H1 (cell line): ENCODE results near the gene KCNC3. TPM values are rescaled to one million over a fixed set of nuclear protein-coding genes. Genes with fewer than 3 reads are reported as not detected.

Experiments
- CTCF ChIA-PET: fragments of 300-600 bp; sonication (Branson Sonifier 250); formaldehyde crosslinking; loops from one replicate; lab custom pipeline; 2021; ENCODE audit not compliant: partially characterized antibody; lab: Charles Lee
- POLR2A ChIA-PET: fragments of 300-600 bp; sonication (Branson Sonifier 250); formaldehyde crosslinking; loops from one replicate; lab custom pipeline; 2021; ENCODE audit warnings: inconsistent platforms; ENCODE audit not compliant: partially characterized antibody; lab: Charles Lee
- DNase-seq, 2 experiments: peaks; one replicate each; pipeline versions ENCODE4 v3.0.0 to v3.0.0-alpha.2; 2010 to 2022; ENCODE audit warnings: low spot score in 2 of 2, low read depth in 1 of 2, mixed read lengths in 1 of 2
- FAIRE-seq: peaks from 2 replicates; lab custom pipeline; 2011; peaks lifted over from hg19 to GRCh38; lab: Jason Lieb, UNC
- H2AFZ ChIP-seq: 2 replicates; pipeline ENCODE4 v1.8.1; 2012; ENCODE audit warnings: low read length, inconsistent platforms
- H2AK5ac ChIP-seq: 2 replicates; pipeline ENCODE4 v1.6.1; 2013; ENCODE audit warnings: low read depth, low read length
- H2BK120ac ChIP-seq: replicated peaks from 2 replicates; pipeline ENCODE3; 2013; ENCODE audit warnings: low read depth, low read length, inconsistent platforms
- H2BK12ac ChIP-seq: 2 replicates; pipeline ENCODE4 v1.6.1; 2013; ENCODE audit warnings: low read depth, low read length
- H2BK15ac ChIP-seq: 2 replicates; pipeline ENCODE4 v1.6.1; 2013; ENCODE audit warnings: low read length
- H2BK20ac ChIP-seq: 2 replicates; pipeline ENCODE4 v1.6.1; 2013; ENCODE audit warnings: low read length
- H2BK5ac ChIP-seq: 2 replicates; pipeline ENCODE4 v1.6.1; 2013; ENCODE audit warnings: low read depth, low read length
- H3K14ac ChIP-seq: 2 replicates; pipeline ENCODE4 v1.6.1; 2013; ENCODE audit warnings: inconsistent platforms; ENCODE audit not compliant: insufficient read length
- H3K18ac ChIP-seq: 2 replicates; pipeline ENCODE4 v1.6.1; 2013; ENCODE audit warnings: low read length; ENCODE audit errors: extremely low read depth
- H3K23ac ChIP-seq: 2 replicates; pipeline ENCODE4 v1.6.1; 2013; ENCODE audit warnings: inconsistent platforms; ENCODE audit not compliant: insufficient read length
- H3K23me2 ChIP-seq: 2 replicates; pipeline ENCODE4 v1.6.1; 2013; ENCODE audit warnings: low read depth, low read length
- H3K27ac ChIP-seq: 2 replicates; pipeline ENCODE4 v1.6.1; 2011; ENCODE audit warnings: low read depth, low read length, inconsistent platforms
- H3K27me3 ChIP-seq, 4 experiments: replicated peaks in 1 of 4; 1 replicate in 1 of 4; 2 replicates in 3 of 4; pipeline versions ENCODE4 v1.6.1 to v1.8.1; 2011 to 2013; ENCODE audit warnings: low read length in 3 of 4, mild to moderate bottlenecking in 3 of 4, inconsistent platforms in 2 of 4, mixed read lengths in 2 of 4, moderate library complexity in 1 of 4; ENCODE audit not compliant: control insufficient read depth in 3 of 4, insufficient read depth in 3 of 4; ENCODE audit errors: extremely low read depth in 1 of 4
- H3K36me3 ChIP-seq, 4 experiments: 2 replicates each; pipeline versions ENCODE4 v1.6.1 to v1.8.1; 2011 to 2013; ENCODE audit warnings: mild to moderate bottlenecking in 4 of 4, low read length in 3 of 4, moderate library complexity in 2 of 4, control low read depth in 1 of 4, inconsistent platforms in 1 of 4; ENCODE audit not compliant: insufficient read depth in 4 of 4, control insufficient read depth in 2 of 4
- H3K4ac ChIP-seq: replicated peaks from 2 replicates; pipeline ENCODE3; 2013; ENCODE audit warnings: low read length, low read depth, mixed read lengths, inconsistent platforms; ENCODE audit not compliant: insufficient read length
- H3K4me1 ChIP-seq, 4 experiments: replicated peaks in 1 of 4; 1 replicate in 1 of 4; 2 replicates in 3 of 4; pipeline versions ENCODE4 v1.6.1 to v1.8.1; 2011 to 2013; ENCODE audit warnings: low read length in 3 of 4, inconsistent platforms in 2 of 4, mixed read lengths in 1 of 4; ENCODE audit not compliant: insufficient read depth in 4 of 4, control insufficient read depth in 3 of 4
- H3K4me2 ChIP-seq, 2 experiments: 2 replicates each; pipeline versions ENCODE4 v1.6.1 to v1.8.1; 2011 to 2013; ENCODE audit warnings: low read depth in 2 of 2, low read length in 2 of 2, control low read depth in 1 of 2, inconsistent platforms in 1 of 2, mild to moderate bottlenecking in 1 of 2; ENCODE audit not compliant: insufficient read depth in 1 of 2
- H3K4me3 ChIP-seq, 4 experiments: fragments of 200-600, 300-600 bp in 1 of 4; sonication (generic), shearing (Covaris generic), sonication (Bioruptor Twin) in 1 of 4; 2 replicates each; pipeline versions ENCODE4 v1.5.1 to v1.8.1; 2011 to 2016; ENCODE audit warnings: low read length in 4 of 4, low read depth in 3 of 4, control low read depth in 2 of 4, inconsistent platforms in 2 of 4, mild to moderate bottlenecking in 2 of 4, mixed read lengths in 1 of 4, moderate library complexity in 1 of 4; ENCODE audit not compliant: insufficient read depth in 2 of 4; ENCODE audit errors: extremely low read depth in 1 of 4
- H3K56ac ChIP-seq: replicated peaks from 2 replicates; pipeline ENCODE3; 2013; ENCODE audit warnings: low read depth, mild to moderate bottlenecking, mixed read lengths, low read length, inconsistent platforms; ENCODE audit not compliant: insufficient read length
- H3K79me1 ChIP-seq: 2 replicates; pipeline ENCODE4 v1.6.1; 2013; ENCODE audit warnings: low read depth, low read length, control low read depth
- H3K79me2 ChIP-seq, 2 experiments: 2 replicates each; pipeline versions ENCODE4 v1.6.1 to v1.8.1; 2012 to 2013; ENCODE audit warnings: low read length in 2 of 2, mild to moderate bottlenecking in 2 of 2, inconsistent platforms in 1 of 2; ENCODE audit not compliant: insufficient read depth in 2 of 2, control insufficient read depth in 1 of 2
- H3K9ac ChIP-seq, 4 experiments: replicated peaks in 1 of 4; 1 replicate in 1 of 4; 2 replicates in 3 of 4; pipeline versions ENCODE4 v1.6.1 to v1.8.1; 2011 to 2013; ENCODE audit warnings: low read depth in 3 of 4, low read length in 3 of 4, control low read depth in 2 of 4, mild to moderate bottlenecking in 2 of 4, moderate library complexity in 2 of 4, inconsistent platforms in 1 of 4; ENCODE audit errors: extremely low read depth in 1 of 4
- H3K9me3 ChIP-seq, 2 experiments: 2 replicates each; pipeline versions ENCODE4 v1.6.1 to v1.8.1; 2012 to 2013; ENCODE audit warnings: mild to moderate bottlenecking in 2 of 2, moderate library complexity in 2 of 2, control low read depth in 1 of 2, inconsistent platforms in 1 of 2, low read depth in 1 of 2, low read length in 1 of 2, mixed read lengths in 1 of 2; ENCODE audit not compliant: insufficient read depth in 2 of 2
- H4K20me1 ChIP-seq, 2 experiments: replicated peaks in 1 of 2; 2 replicates each; pipeline versions ENCODE3 to v1.8.1; 2011 to 2013; ENCODE audit warnings: inconsistent platforms in 2 of 2, low read length in 2 of 2, mild to moderate bottlenecking in 1 of 2; ENCODE audit not compliant: insufficient read depth in 2 of 2, control insufficient read depth in 1 of 2
- H4K5ac ChIP-seq: 2 replicates; pipeline ENCODE4 v1.6.1; 2013; ENCODE audit warnings: low read length, low read depth, mixed read lengths, inconsistent platforms; ENCODE audit not compliant: insufficient read length
- H4K8ac ChIP-seq: 2 replicates; pipeline ENCODE4 v1.8.0; 2013; ENCODE audit warnings: mild to moderate bottlenecking, moderate library complexity, low read length, inconsistent platforms; ENCODE audit not compliant: insufficient read depth; ENCODE audit errors: extremely low read depth
- H4K91ac ChIP-seq: replicated peaks from 2 replicates; pipeline ENCODE3; 2013; ENCODE audit warnings: low read length, mixed read lengths, inconsistent platforms; ENCODE audit not compliant: insufficient read length
- CHD2 ChIP-seq: IDR thresholded peaks from 2 replicates; pipeline ENCODE4 v1.6.1; 2012; ENCODE audit warnings: low read length, improper control_type of control experiment
- PHF8 ChIP-seq: fragments of 200-600 bp; sonication (generic); conservative IDR thresholded peaks from 2 replicates; pipeline ENCODE4 v1.7.1; 2012; ENCODE audit warnings: low read depth, mild to moderate bottlenecking, inconsistent platforms, low read length, moderate library complexity
- RFX5 ChIP-seq: IDR thresholded peaks from 2 replicates; pipeline ENCODE4 v1.6.1; 2011; ENCODE audit warnings: low read depth, low read length, improper control_type of control experiment, borderline replicate concordance
- RXRA ChIP-seq: IDR thresholded peaks from 2 replicates; pipeline ENCODE4 v1.6.1; 2011; ENCODE audit warnings: low read depth, mild to moderate bottlenecking, low read length, moderate library complexity; ENCODE audit not compliant: insufficient read depth
- SRF ChIP-seq: IDR thresholded peaks from 2 replicates; pipeline ENCODE4 v1.6.1; 2011; ENCODE audit warnings: mild to moderate bottlenecking, low read depth, low read length, moderate library complexity
- TAF1 ChIP-seq: IDR thresholded peaks from 2 replicates; pipeline ENCODE4 v1.6.1; 2011; ENCODE audit warnings: mild to moderate bottlenecking, low read depth, low read length
- WGBS, 2 experiments: shearing (Covaris generic) in 1 of 2; methylation state at CpG; one replicate each; pipeline versions ENCODE4 v1.1.6 to v1.1.7; 2013 to 2015; ENCODE audit warnings: low lambda C conversion rate in 2 of 2, mixed read lengths in 2 of 2, inconsistent platforms in 1 of 2, low coverage in 1 of 2, missing lambda C conversion rate in 1 of 2; ENCODE audit not compliant: insufficient replicate concordance in 2 of 2, insufficient coverage in 1 of 2, insufficient read length in 1 of 2; ENCODE audit errors: extremely low coverage in 1 of 2, missing lambda C conversion rate in 1 of 2; 5-methylcytosine and 5-hydroxymethylcytosine counted together
- polyA plus RNA-seq, 7 experiments: library from polyadenylated mRNA; depleted of rRNA in 3 of 7; stranded (reverse) in 5 of 7; unstranded in 2 of 7; fragments of >200 nt in 5 of 7; fragments of 200-250 nt in 2 of 7; gene quantifications; 1 replicate in 5 of 7; 2 replicates in 1 of 7; 4 replicates in 1 of 7; pipeline versions ENCODE4 v1.2.1 to v1.2.3, GENCODE V29; 2011 to 2013; ENCODE audit warnings: missing spikeins in 2 of 7, mixed read lengths in 2 of 7
- total RNA-seq: library from RNA; stranded (reverse); fragmentation: NEBNext Ultra II Directional; extraction: Animal tissue kit (Norgen Biotek cat#: 25700); gene quantifications from 2 replicates; pipeline ENCODE4 v1.2.1, GENCODE V29; 2021

Gene KCNC3
- total and polyA plus RNA-seq, 2 of the 8 experiments (the other 6 are each of a cell fraction or from before 2014, with no cell fraction given): 3.9 to 7.2 TPM

- Histone ChIP-seq H2BK12ac (0 out of 2 replicates have a peak overlapping the region, but pooled peaks have one; percentile 27), H2BK20ac (no peak overlapping the region), H2BK5ac (no peak overlapping the region), H3K9me3 (no peaks in the 10 kb centered on the region), H3K79me2 (peaks cover 3 to 10% of the 10 kb centered on the region in 2 experiments; a peak in 2 of 4 replicates), H3K36me3 (peaks cover 3 to 4% (median 3%) of the 10 kb centered on the region in 4 experiments; a peak in 4 of 8 replicates), H4K20me1 (peaks cover 14 to 21% of the 10 kb centered on the region in 2 experiments), H3K56ac (no peak overlapping the region), H4K8ac (0 out of 2 replicates have a peak overlapping the region, but pooled peaks have one; percentile 45), H3K18ac (peak overlapping the region; percentile 32), H3K14ac (no peak overlapping the region), H3K4ac (no peak overlapping the region), H3K79me1 (peaks cover 6% of the 10 kb centered on the region; the same call in 1 of the 2 replicates), H2AK5ac (no peak overlapping the region), H2AFZ (no peak overlapping the region), H3K9ac (peak overlapping the region in 2 of 4 experiments; percentile 43 to 66; a peak in 2 of 7 replicates), H4K5ac (no peak overlapping the region), H3K23ac (no peak overlapping the region), H4K91ac (no peak overlapping the region), H3K4me1 (peaks cover 2 to 28% (median 13%) of the 10 kb centered on the region in 4 experiments), H2BK120ac (no peak overlapping the region), H3K23me2 (peaks cover 40% of the 10 kb centered on the region), H3K27me3 (peaks cover 5 to 15% (median 12%) of the 10 kb centered on the region in 4 experiments; a peak in 6 of 7 replicates), H2BK15ac (no peak overlapping the region; the same call in 1 of the 2 replicates), H3K27ac (no peak overlapping the region), H3K4me3 (peak overlapping the region; percentile 32 to 68 (median 38)), H3K4me2 (peak overlapping the region; percentile 75 to 89)
- FAIRE-seq: no peak
- DNase-seq: peak in 1 of 2 experiments; percentile 71
- POLR2A ChIA-PET: interaction anchor here (1.1 to 4.3 kb wide), 4 partner anchors 11 to 63 kb away, joined by 3 to 40 read pairs (median 16); no protein-coding TSS in a partner anchor
- WGBS, 2 experiments: 4% methylated on average over 57 of the region's 104 CpGs; no CpG with 5 or more reads in 1 of the 2 experiments
- CTCF ChIA-PET: interaction anchor here (0.8 to 3.0 kb wide), 13 partner anchors 12 to 90 kb away, joined by 3 to 10 read pairs (median 4); no protein-coding TSS in a partner anchor
- no peak for TF ChIP-seq SRF
- TF ChIP-seq PHF8: no peak
- peak; percentile 50; the same call in 1 of the 2 replicates for TF ChIP-seq TAF1
- no peak for TF ChIP-seq CHD2
- TF ChIP-seq RXRA: no peak
- TF ChIP-seq RFX5: no peak
Observed at GRCh38 chr19:50328224-50328872, 829 bp downstream of the KCNC3 start.
